ENCODE results near the gene GABRB1.
A peak's percentile ranks its signal among the peaks of the same experiment; 100 is the strongest.

Gene GABRB1

DNA sequence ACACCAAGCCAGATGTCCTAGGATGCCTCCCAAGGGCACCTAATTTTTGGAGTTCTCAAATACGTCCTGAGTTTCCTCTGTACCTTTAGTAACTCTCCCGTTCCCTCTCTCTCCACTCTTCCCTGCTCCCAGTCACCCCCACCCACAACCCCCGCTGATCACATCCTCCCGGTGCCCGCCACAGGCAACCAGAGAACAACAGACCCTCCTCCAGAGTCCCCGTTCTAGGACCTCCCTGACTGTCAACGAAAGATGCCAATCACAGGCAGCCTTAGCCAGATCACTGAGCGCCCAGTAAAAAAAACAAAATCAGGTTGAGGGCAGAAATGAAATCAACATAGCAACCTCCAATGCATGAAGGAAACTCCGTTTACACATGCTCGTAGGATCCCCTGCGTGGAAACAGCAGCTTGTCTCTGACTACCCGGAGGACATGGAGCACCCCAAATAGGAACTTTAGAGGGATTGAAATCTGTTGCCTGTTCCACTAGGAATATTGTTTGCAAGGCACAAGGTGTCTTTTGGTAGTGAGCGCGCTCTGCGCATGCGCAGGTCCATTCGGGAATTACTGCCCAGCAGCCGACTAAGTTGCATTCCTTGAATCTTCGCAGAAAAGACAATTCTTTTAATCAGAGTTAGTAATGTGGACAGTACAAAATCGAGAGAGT lies at the start of gene GABRB1:
Gene GABRB1 (plus strand): TSS at position 557 of the 668 bp plus-strand sequence.
- Mint-ChIP-seq H3K27ac (no peak within 1 kb of the TSS), H3K4me1 (ENCODE audit: low read depth) (peaks cover 19% of the 10 kb centered on the region), H3K4me3 (peak within 1 kb of the TSS; percentile 60), H3K9me3 (no peaks in the 10 kb centered on the region), H3K36me3 (ENCODE audit: low read depth) (no peaks in the 10 kb centered on the region), H3K27me3 (peaks cover 43% of the 10 kb centered on the region)
- intact Hi-C loops (cut with micrococcal nuclease): loop anchor here (5.0 to 10.0 kb wide), 2 partner anchors 94 to 186 kb away; no protein-coding TSS in a partner anchor

DNA sequence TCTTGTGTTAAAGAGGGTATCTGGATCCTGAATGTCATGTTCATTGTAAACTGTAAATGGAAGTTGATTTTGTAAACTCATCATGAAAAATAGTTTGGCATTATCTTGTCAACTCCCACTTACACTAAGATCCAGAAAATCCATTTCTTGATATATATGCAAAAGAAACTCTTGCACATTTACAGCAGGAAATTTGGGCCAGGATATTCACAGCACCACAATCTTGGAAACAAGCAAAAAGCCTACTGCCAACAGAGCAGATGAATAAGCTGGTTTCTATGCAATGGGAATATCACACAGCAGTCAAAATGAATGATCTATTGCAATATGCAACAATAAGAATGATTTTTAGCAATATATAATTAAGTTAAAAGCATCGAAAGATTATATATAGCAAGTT lies 46.6 kb upstream of the GABRB1 start:
- no peaks in the 10 kb centered on the region for H3K4me1 Mint-ChIP-seq (ENCODE audit: low read depth)
- no peak overlapping the region for H3K4me3 Mint-ChIP-seq
- H3K9me3 Mint-ChIP-seq: no peaks in the 10 kb centered on the region
- no peaks in the 10 kb centered on the region for H3K36me3 Mint-ChIP-seq (ENCODE audit: low read depth)
- intact Hi-C loops (cut with micrococcal nuclease): no loop called here
- H3K27ac Mint-ChIP-seq: no peak overlapping the region
- H3K27me3 Mint-ChIP-seq: peaks cover 7% of the 10 kb centered on the region

DNA sequence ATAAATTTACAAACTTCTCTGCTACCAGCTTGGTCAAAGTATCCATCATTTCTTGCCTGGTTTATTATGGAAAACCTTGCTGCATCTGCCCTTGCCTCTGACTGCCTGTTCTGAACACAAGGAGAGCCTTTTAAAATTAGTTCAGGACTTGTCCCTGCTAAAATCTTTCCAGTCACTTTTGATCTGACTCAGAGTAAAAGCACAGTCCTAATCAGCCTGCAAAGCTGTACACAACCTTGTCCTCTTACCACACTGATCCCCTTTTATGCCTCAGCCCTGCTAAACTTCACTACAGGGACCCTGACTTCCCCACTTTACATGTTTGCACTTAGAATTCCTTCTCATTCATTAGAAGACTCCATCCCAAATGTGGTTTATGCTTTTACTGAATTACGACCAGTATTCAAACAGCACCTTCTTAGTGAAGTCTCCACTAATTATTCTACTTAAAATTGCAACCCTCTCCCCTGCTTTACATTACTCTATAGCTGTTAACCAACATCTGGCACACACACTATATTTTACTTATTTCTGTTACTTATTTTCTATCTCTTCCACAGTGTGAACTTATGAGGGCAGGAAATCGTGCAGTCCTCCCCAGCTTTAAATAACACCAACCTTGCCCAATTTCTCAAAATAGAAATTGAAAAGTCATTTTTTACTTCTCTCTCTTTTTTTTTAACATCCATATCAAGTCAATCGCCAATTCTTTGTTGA lies 44.3 kb upstream of the GABRB1 start:
- no peaks in the 10 kb centered on the region for H3K36me3 Mint-ChIP-seq (ENCODE audit: low read depth)
- peaks cover 12% of the 10 kb centered on the region for H3K27me3 Mint-ChIP-seq
- no peaks in the 10 kb centered on the region for H3K4me1 Mint-ChIP-seq (ENCODE audit: low read depth)
- H3K27ac Mint-ChIP-seq: no peak overlapping the region
- no peak overlapping the region for H3K4me3 Mint-ChIP-seq
- no peaks in the 10 kb centered on the region for H3K9me3 Mint-ChIP-seq
- intact Hi-C loops (cut with micrococcal nuclease): no loop called here

DNA sequence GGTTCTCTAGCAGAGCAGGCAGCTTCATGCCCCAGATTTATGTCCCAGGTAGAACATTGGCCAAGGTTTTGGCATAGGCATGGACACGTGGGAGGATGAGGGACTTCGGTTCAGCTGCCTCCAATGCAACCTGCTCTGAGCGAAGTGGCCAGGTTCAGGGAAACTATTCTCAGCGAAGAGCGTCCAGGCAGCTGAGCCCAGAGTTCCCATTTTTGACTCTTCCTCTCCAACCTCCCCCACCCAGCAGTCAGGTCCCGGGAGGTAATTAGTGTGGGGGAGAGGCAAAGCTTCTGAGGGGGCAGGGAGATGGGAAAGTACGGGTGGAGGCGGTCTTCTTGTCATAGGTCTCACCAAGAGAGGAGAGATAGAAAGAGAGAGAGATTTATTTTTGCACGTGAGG lies 39.0 kb upstream of the GABRB1 start:
- Mint-ChIP-seq H3K9me3 (no peaks in the 10 kb centered on the region), H3K4me3 (peak overlapping the region; percentile 32), H3K27ac (no peak overlapping the region), H3K36me3 (ENCODE audit: low read depth) (no peaks in the 10 kb centered on the region), H3K27me3 (peaks cover 44% of the 10 kb centered on the region), H3K4me1 (ENCODE audit: low read depth) (peaks cover 24% of the 10 kb centered on the region)
- intact Hi-C loops (cut with micrococcal nuclease): no loop called here

DNA sequence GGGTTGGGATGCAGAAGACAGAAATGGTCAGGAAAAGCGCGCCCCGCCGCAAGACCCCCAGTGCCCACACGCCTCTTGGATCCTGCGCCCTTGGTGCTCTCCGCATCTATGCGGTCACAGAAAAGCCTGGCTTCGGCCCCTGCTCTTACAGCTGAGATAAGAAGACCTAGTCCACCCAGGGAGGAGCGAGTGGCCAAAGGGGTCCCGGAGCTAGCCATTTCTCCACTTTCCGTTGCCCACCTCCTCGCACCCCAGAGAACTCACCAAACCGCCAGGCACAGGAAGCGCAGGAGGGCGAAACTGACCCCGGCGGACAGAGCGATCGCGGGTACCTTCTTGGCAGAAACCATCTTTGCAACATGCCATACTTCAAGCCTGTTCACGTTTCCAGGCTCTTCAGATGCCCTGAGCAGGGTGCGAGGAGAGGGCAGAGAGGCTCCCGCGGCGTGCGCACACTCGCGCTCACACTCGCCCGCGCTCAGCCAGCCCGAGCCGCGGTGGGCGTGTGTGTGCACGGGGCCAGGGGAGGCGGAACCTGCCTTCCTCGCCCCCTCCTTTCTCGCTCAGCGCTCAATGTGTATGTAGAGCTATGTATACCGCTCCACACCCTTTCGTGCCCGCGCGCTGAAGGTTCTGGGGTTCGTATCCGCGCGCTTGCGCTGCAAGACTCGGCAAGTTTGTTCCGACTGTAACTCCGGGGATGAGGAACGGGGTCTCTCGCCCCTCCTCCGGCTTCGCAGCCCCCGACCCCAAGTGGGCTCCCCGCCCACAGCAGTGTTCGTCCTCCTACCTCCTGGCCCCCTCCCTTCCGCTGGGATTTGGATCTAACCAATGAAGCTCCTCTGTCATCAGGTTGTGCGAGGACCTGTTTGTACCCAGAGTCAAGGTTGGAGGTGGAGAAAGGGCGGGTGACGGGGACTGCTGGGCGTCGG lies 38.0 kb upstream of the GABRB1 start, which contains the start of gene GABRA4:
Gene GABRA4 (minus strand): TSS at position 507 of the 932 bp plus-strand sequence. CDS start 157 bp downstream, at position 350.
- peaks cover 44% of the 10 kb centered on the region for H3K27me3 Mint-ChIP-seq
- intact Hi-C loops (cut with micrococcal nuclease): no loop called here

DNA sequence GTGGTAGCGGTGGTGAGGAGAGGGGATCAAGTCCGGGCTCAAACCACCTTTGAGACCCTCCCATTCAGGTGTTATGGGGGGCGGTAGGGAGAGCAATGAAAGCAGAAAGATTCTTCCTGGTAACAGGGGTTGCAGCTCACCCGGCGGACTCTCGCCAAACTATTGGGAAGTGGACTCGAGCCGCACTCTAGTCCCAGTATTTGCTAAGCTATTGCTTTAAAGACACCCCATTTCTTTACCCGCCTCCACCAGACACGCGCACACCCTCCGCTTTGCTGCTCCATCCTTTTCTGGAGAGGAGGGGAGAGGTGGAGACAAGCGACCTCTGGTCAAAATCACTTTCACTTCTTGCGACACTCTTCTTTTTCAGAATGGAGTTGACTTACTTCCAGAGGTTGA lies 37.4 kb upstream of the GABRB1 start:
- Mint-ChIP-seq H3K27me3 (peaks cover 43% of the 10 kb centered on the region), H3K4me1 (ENCODE audit: low read depth) (peaks cover 24% of the 10 kb centered on the region), H3K36me3 (ENCODE audit: low read depth) (no peaks in the 10 kb centered on the region), H3K4me3 (peak overlapping the region; percentile 35), H3K9me3 (no peaks in the 10 kb centered on the region), H3K27ac (no peak overlapping the region)
- intact Hi-C loops (cut with micrococcal nuclease): no loop called here

More for the DNA sequence above, 38.0 kb upstream of the GABRB1 start, which contains the start of gene GABRA4:
- H3K4me3 Mint-ChIP-seq: peak within 1 kb of the TSS; percentile 35
- H3K36me3 Mint-ChIP-seq (ENCODE audit: low read depth): no peaks in the 10 kb centered on the region
- no peak within 1 kb of the TSS for H3K27ac Mint-ChIP-seq
- H3K4me1 Mint-ChIP-seq (ENCODE audit: low read depth): peaks cover 24% of the 10 kb centered on the region
- no peaks in the 10 kb centered on the region for H3K9me3 Mint-ChIP-seq

DNA sequence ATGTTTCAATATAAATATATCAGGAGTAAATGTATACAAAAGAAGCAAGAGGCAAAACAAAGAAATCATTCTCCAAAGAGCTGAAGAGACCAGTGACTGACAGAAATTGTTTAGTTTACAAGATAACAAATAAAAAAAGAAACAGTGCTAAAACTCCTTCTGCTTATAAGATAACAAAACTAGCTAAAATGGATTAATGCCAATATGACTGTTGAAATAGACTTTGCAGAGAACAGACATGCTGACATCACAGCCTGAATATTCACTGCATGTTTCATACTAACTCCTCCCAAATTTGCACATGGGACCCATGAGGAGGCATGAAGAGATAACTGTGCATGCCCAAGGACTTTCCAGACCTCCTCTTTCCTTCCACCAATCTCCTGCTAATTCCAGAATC lies 31.8 kb upstream of the GABRB1 start:
- Mint-ChIP-seq H3K9me3 (no peaks in the 10 kb centered on the region), H3K27ac (no peak overlapping the region), H3K4me3 (no peak overlapping the region), H3K27me3 (peaks cover 12% of the 10 kb centered on the region), H3K4me1 (ENCODE audit: low read depth) (no peaks in the 10 kb centered on the region), H3K36me3 (ENCODE audit: low read depth) (no peaks in the 10 kb centered on the region)
- intact Hi-C loops (cut with micrococcal nuclease): no loop called here

DNA sequence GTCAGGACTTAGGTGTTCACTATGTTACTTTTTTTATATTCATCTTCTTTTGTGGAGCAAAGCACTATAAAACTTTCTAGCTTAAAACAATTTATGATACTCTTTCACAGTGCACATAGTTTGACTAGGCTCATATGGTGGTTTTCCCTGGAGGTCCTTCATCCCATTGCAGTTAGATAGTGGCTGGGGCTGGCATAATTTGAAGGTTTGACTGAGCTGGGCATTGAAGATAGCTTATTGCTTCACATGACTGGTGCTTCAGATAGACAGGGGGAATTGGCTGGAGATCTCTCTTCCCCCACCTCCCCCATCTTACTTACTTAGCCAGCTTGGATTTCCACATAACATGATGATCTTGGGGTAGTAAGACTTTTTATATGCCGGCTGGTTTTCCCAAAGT lies 31.0 kb upstream of the GABRB1 start:
- H3K4me3 Mint-ChIP-seq: no peak overlapping the region
- no peak overlapping the region for H3K27ac Mint-ChIP-seq
- no peaks in the 10 kb centered on the region for H3K9me3 Mint-ChIP-seq
- H3K4me1 Mint-ChIP-seq (ENCODE audit: low read depth): no peaks in the 10 kb centered on the region
- intact Hi-C loops (cut with micrococcal nuclease): no loop called here
- no peaks in the 10 kb centered on the region for H3K36me3 Mint-ChIP-seq (ENCODE audit: low read depth)
- peaks cover 5% of the 10 kb centered on the region for H3K27me3 Mint-ChIP-seq

DNA sequence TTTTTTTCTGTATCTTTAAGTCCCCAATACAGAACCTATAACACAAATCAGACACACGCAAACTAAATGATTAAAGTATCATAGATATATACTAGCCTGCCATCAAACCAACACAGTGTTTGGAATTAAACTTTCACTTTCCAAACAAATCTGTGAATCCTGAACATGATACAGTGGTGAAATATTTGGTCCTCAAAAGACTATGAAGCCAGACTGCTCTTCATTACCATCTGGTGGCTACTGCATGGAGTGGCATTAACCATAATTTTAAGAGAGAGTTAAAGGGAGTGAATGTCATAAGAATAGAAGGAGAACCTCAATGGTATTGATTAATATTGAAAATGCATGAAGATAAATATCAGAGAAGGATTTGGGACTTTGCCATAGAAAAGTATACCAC lies 28.8 kb upstream of the GABRB1 start:
- Mint-ChIP-seq H3K27ac (no peak overlapping the region), H3K9me3 (no peaks in the 10 kb centered on the region), H3K27me3 (peaks cover 3% of the 10 kb centered on the region), H3K4me3 (no peak overlapping the region), H3K36me3 (ENCODE audit: low read depth) (no peaks in the 10 kb centered on the region), H3K4me1 (ENCODE audit: low read depth) (no peaks in the 10 kb centered on the region)
- intact Hi-C loops (cut with micrococcal nuclease): no loop called here

DNA sequence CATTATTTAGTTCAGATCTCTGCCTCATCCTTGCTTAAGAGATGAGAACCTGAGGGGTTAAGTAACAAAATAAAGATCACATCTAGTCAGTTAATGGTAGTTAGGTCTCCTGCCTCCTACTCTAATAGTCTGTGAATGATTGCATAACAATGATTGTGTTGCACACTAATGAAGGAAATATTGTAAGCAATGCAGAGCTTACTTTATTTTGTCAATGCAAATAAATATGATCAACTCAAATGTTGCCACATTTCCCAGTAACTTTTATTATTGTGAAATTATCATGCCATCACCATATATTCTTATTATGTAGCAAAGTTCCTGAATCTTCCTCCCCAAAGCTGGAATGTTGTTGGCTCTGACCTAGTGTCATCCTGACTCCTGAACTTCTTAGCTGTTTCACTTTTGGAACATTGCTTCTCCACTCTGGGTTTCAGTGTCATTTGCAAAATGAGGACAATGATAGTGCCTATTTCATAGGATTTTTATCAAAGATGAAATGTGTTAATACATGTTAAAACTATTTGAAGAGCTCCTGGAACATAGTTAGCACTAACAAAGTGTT lies 20.9 kb upstream of the GABRB1 start:
- no peaks in the 10 kb centered on the region for H3K27me3 Mint-ChIP-seq
- H3K9me3 Mint-ChIP-seq: no peaks in the 10 kb centered on the region
- no peak overlapping the region for H3K4me3 Mint-ChIP-seq
- no peaks in the 10 kb centered on the region for H3K36me3 Mint-ChIP-seq (ENCODE audit: low read depth)
- intact Hi-C loops (cut with micrococcal nuclease): no loop called here
- H3K4me1 Mint-ChIP-seq (ENCODE audit: low read depth): peaks cover 6% of the 10 kb centered on the region
- no peak overlapping the region for H3K27ac Mint-ChIP-seq

DNA sequence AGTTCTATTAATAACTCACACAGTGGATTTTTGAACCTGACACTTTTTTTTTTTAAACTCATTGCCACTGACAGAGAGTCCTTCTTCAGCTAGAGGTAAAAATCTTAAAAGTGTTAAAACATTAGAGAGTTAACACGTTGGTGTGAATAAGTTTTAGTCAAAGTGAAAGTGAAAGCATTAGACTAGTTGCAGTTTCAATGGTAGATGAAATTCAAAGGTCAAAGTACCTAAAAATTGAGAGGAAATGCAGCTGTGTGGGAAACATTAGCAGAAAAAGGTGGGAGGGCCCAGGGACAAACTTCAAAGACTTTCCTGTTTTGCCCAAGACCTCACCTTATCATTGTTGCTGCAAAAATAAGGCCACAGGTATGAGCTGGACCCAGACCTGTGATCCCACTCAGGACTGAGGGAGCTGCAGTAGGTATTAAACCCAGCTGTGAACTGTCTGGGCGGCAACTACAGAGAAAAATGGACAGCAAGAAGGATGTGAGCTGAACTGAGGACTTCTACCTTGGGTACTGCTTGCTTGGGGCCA lies 20.4 kb upstream of the GABRB1 start:
- intact Hi-C loops (cut with micrococcal nuclease): no loop called here
- no peaks in the 10 kb centered on the region for H3K9me3 Mint-ChIP-seq
- H3K27me3 Mint-ChIP-seq: no peaks in the 10 kb centered on the region
- no peak overlapping the region for H3K4me3 Mint-ChIP-seq
- H3K36me3 Mint-ChIP-seq (ENCODE audit: low read depth): no peaks in the 10 kb centered on the region
- H3K27ac Mint-ChIP-seq: no peak overlapping the region
- peaks cover 6% of the 10 kb centered on the region for H3K4me1 Mint-ChIP-seq (ENCODE audit: low read depth)

DNA sequence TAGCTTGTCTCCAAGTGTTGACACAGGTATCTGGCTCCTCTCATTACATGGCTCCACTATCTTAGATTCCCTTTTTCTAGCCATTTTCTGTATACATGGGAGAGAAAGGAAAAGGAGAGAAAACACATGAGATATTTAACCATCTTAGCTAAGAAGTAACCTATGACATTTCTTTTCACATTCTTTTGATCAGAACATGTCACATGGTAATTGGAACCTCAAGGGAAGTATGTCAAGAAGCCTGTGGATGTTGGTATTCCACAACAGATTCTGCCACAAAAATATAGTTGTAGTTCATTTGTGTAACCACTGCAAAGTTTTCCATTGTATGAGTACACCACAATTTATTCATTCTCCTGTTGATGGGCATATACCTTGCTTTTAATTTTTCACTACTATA lies 18.7 kb upstream of the GABRB1 start:
- Mint-ChIP-seq H3K27me3 (no peaks in the 10 kb centered on the region), H3K36me3 (ENCODE audit: low read depth) (no peaks in the 10 kb centered on the region), H3K4me1 (ENCODE audit: low read depth) (peaks cover 6% of the 10 kb centered on the region), H3K4me3 (no peak overlapping the region), H3K27ac (no peak overlapping the region), H3K9me3 (no peaks in the 10 kb centered on the region)
- intact Hi-C loops (cut with micrococcal nuclease): no loop called here

DNA sequence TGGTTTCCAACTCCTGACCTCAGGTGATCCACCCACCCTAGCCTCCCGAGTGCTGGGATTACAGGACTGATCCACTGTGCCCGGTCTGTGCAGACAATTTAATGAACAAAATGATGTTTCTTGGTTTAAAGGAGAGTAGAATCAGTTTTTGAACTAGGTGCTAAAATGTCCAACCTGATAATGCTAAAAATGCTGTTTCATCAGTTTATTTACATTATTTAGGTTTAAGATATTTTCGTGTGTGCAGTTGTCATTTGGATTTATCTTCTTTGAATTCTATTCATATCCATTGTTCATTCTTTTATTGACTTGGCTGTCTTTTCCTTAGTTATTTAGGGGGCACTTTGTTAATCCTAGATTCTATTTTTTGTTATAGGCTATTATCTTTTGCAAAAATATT lies 18.0 kb upstream of the GABRB1 start:
- Mint-ChIP-seq H3K27me3 (peaks cover 2% of the 10 kb centered on the region), H3K9me3 (no peaks in the 10 kb centered on the region), H3K4me1 (ENCODE audit: low read depth) (peaks cover 6% of the 10 kb centered on the region), H3K4me3 (no peak overlapping the region), H3K27ac (no peak overlapping the region), H3K36me3 (ENCODE audit: low read depth) (no peaks in the 10 kb centered on the region)
- intact Hi-C loops (cut with micrococcal nuclease): no loop called here

Data from dendritic cell treated with granulocyte-macrophage colony-stimulating factor and Interleukin-4, amounts not matched to agents 40 ng/mL and 50 ng/mL, for 4 days (primary cell).